Caco-2 (cell line): Measurements from ENCODE around the gene PDE2A. TPM values are rescaled to one million over a fixed set of nuclear protein-coding genes. Genes with fewer than 3 reads are reported as not detected.

Experiments used
- BruUV-seq: library from RNA; stranded (reverse); fragments of 400-500 nt; replicated peaks from 2 replicates; lab custom pipeline; 2021; lab: Mats Ljungman, UMichigan
- CTCF ChIA-PET: fragments of 300-600 bp; sonication (Branson Sonifier 250); formaldehyde crosslinking; loops from one replicate; lab custom pipeline; 2022; ENCODE audit warnings: antibody characterized with exemption; lab: Charles Lee
- POLR2A ChIA-PET: fragments of 300-600 bp; sonication (Branson Sonifier 250); formaldehyde crosslinking; loops from one replicate; lab custom pipeline; 2022; ENCODE audit warnings: antibody characterized with exemption; lab: Charles Lee
- DNase-seq, 2 experiments: peaks; one replicate each; pipeline versions ENCODE4 v3.0.0 to v3.0.0-alpha.2; 2020 to 2022
- H3K27me3 ChIP-seq: replicated peaks from 2 replicates; pipeline ENCODE4 v1.6.0; 2011; ENCODE audit warnings: low read length; ENCODE audit not compliant: control insufficient read depth, insufficient read depth
- H3K36me3 ChIP-seq: 2 replicates; pipeline ENCODE4 v1.5.1; 2011; ENCODE audit warnings: low read length; ENCODE audit not compliant: control insufficient read depth, insufficient read depth
- H3K4me1 ChIP-seq: fragments of 250-450 bp; sonication (Bioruptor Pico); 2 replicates; pipeline ENCODE4 v1.5.1; 2020; ENCODE audit warnings: mild to moderate bottlenecking
- H3K4me3 ChIP-seq: 2 replicates; pipeline ENCODE4 v1.5.1; 2011; ENCODE audit warnings: low read depth, mild to moderate bottlenecking, control low read depth, low read length
- H3K9me3 ChIP-seq: fragments of 250-450 bp; sonication (Bioruptor Pico); 2 replicates; pipeline ENCODE4 v1.5.1; 2020; ENCODE audit warnings: mild to moderate bottlenecking, moderate library complexity
- H3K27ac Mint-ChIP-seq: one replicate; pipeline ENCODE4 v1.8.0; 2022; ENCODE audit warnings: mixed read lengths; ENCODE audit not compliant: unreplicated experiment
- H3K27me3 Mint-ChIP-seq: one replicate; pipeline ENCODE4 v1.8.0; 2022; ENCODE audit warnings: mixed read lengths; ENCODE audit not compliant: insufficient read depth, unreplicated experiment
- H3K36me3 Mint-ChIP-seq: one replicate; pipeline ENCODE4 v1.8.0; 2022; ENCODE audit warnings: mild to moderate bottlenecking, mixed read lengths; ENCODE audit not compliant: insufficient read depth, unreplicated experiment
- H3K4me1 Mint-ChIP-seq: one replicate; pipeline ENCODE4 v1.8.0; 2022; ENCODE audit warnings: low read depth, mixed read lengths; ENCODE audit not compliant: unreplicated experiment
- H3K4me3 Mint-ChIP-seq: one replicate; pipeline ENCODE4 v1.8.0; 2022; ENCODE audit warnings: mild to moderate bottlenecking, moderate library complexity, mixed read lengths; ENCODE audit not compliant: unreplicated experiment
- H3K9me3 Mint-ChIP-seq: one replicate; pipeline ENCODE4 v1.8.0; 2022; ENCODE audit warnings: mixed read lengths; ENCODE audit not compliant: unreplicated experiment
- CTCF ChIP-seq, 2 experiments: fragments of 200-600 bp in 1 of 2; IDR thresholded peaks; 1 replicate in 1 of 2; 2 replicates in 1 of 2; pipeline versions ENCODE4 v1.5.1 to v1.8.0; 2011 to 2022; ENCODE audit warnings: antibody characterized with exemption in 1 of 2, control low read depth in 1 of 2, inconsistent platforms in 1 of 2, low read depth in 1 of 2, low read length in 1 of 2, mild to moderate bottlenecking in 1 of 2, moderate library complexity in 1 of 2; ENCODE audit not compliant: insufficient read depth in 1 of 2, severe bottlenecking in 1 of 2, unreplicated experiment in 1 of 2
- intact Hi-C: fragments of 100-400 bp; cut with micrococcal nuclease; formaldehyde crosslinking; loops from one replicate; pipeline ENCODE4 v1.10.0; 2022; ENCODE audit not compliant: unreplicated experiment
- total RNA-seq: library from RNA; stranded (reverse); gene quantifications from 2 replicates; pipeline ENCODE4 v1.2.3, GENCODE V29; 2022

PDE2A gene
- total RNA-seq, 1 experiment from 2014 or later: 1.4 TPM

- H3K4me3 ChIP-seq: no peak overlapping the region
- H3K36me3 ChIP-seq: no peaks in the 10 kb centered on the region
- Mint-ChIP-seq H3K4me3 (no peak overlapping the region), H3K4me1 (peaks cover 17% of the 10 kb centered on the region), H3K36me3 (no peaks in the 10 kb centered on the region), H3K27me3 (peaks cover 13% of the 10 kb centered on the region), H3K9me3 (no peaks in the 10 kb centered on the region), H3K27ac (no peak overlapping the region)
- intact Hi-C loops: loop anchor here (2.0 kb wide), 1 partner anchor 52 kb away; no protein-coding TSS in a partner anchor
- DNase-seq: peak; percentile 38 to 50
- peaks cover 15% of the 10 kb centered on the region for H3K4me1 ChIP-seq
- CTCF ChIA-PET: interaction anchor here (0.9 to 1.6 kb wide), 4 partner anchors 38 to 149 kb away, joined by 3 to 10 read pairs (median 6); no protein-coding TSS in a partner anchor
- no TSS peak for BruUV-seq
- POLR2A ChIA-PET: interaction anchor here (0.6 kb wide), 1 partner anchor 31 kb away, joined by 5 read pairs; no protein-coding TSS in a partner anchor
- H3K9me3 ChIP-seq: 0 out of 2 replicates have a peak, but pooled peaks cover 5% of the 10 kb centered on the region
- no peaks in the 10 kb centered on the region; the same call in 1 of the 2 replicates for H3K27me3 ChIP-seq
- peak; percentile 33 to 36 for TF ChIP-seq CTCF (IDR thresholded peaks at IDR 0.05; ENCODE audit: insufficient read depth in 1 of 2, low read depth in 1 of 2, low read length in 1 of 2, severe bottlenecking in 1 of 2, unreplicated experiment in 1 of 2)
Measured at GRCh38 chr11:72535194-72535547, 139.1 kb downstream of the PDE2A start.

GRCh38 chr11:72534371-72535193, 139.6 kb downstream of the PDE2A start:
- H3K4me1 ChIP-seq: peaks cover 15% of the 10 kb centered on the region
- POLR2A ChIA-PET: interaction anchor here (0.6 kb wide), 1 partner anchor 31 kb away, joined by 5 read pairs; no protein-coding TSS in a partner anchor
- DNase-seq: peak in 1 of 2 experiments; percentile 47
- H3K4me3 Mint-ChIP-seq: no peak overlapping the region
- no peak overlapping the region for H3K27ac Mint-ChIP-seq
- TF ChIP-seq CTCF (IDR thresholded peaks at IDR 0.05; ENCODE audit: insufficient read depth in 1 of 2, low read depth in 1 of 2, low read length in 1 of 2, severe bottlenecking in 1 of 2, unreplicated experiment in 1 of 2): no peak
- intact Hi-C loops: loop anchor here (1.0 to 2.0 kb wide), 2 partner anchors 38 to 52 kb away; no protein-coding TSS in a partner anchor
- BruUV-seq: no TSS peak
- 0 out of 2 replicates have a peak, but pooled peaks cover 5% of the 10 kb centered on the region for H3K9me3 ChIP-seq
- H3K27me3 ChIP-seq: no peaks in the 10 kb centered on the region; the same call in 1 of the 2 replicates
- peaks cover 13% of the 10 kb centered on the region for H3K27me3 Mint-ChIP-seq
- H3K4me1 Mint-ChIP-seq: peaks cover 17% of the 10 kb centered on the region
- no peak overlapping the region for H3K4me3 ChIP-seq
- H3K36me3 Mint-ChIP-seq: no peaks in the 10 kb centered on the region
- CTCF ChIA-PET: interaction anchor here (0.9 to 1.6 kb wide), 4 partner anchors 39 to 149 kb away, joined by 3 to 10 read pairs (median 6); no protein-coding TSS in a partner anchor
- no peaks in the 10 kb centered on the region for H3K36me3 ChIP-seq
- H3K9me3 Mint-ChIP-seq: no peaks in the 10 kb centered on the region

- H3K27ac Mint-ChIP-seq: no peak overlapping the region
- no peak overlapping the region for H3K4me3 Mint-ChIP-seq
- H3K4me1 Mint-ChIP-seq: peaks cover 12% of the 10 kb centered on the region
- no peak for TF ChIP-seq CTCF (IDR thresholded peaks at IDR 0.05; ENCODE audit: insufficient read depth in 1 of 2, low read depth in 1 of 2, low read length in 1 of 2, severe bottlenecking in 1 of 2, unreplicated experiment in 1 of 2)
- no TSS peak for BruUV-seq
- Histone ChIP-seq H3K4me3 (no peak overlapping the region), H3K9me3 (0 out of 2 replicates have a peak, but pooled peaks cover 5% of the 10 kb centered on the region), H3K36me3 (no peaks in the 10 kb centered on the region), H3K4me1 (peaks cover 11% of the 10 kb centered on the region), H3K27me3 (no peaks in the 10 kb centered on the region)
- intact Hi-C loops: no loop called here
- ChIA-PET CTCF (no interaction called here), POLR2A (no interaction called here)
- DNase-seq: no peak
- H3K36me3 Mint-ChIP-seq: no peaks in the 10 kb centered on the region
- peaks cover 9% of the 10 kb centered on the region for H3K27me3 Mint-ChIP-seq
- no peaks in the 10 kb centered on the region for H3K9me3 Mint-ChIP-seq
Measured at GRCh38 chr11:72529068-72529467, 145.2 kb downstream of the PDE2A start.
